CD4-positive, alpha-beta memory T cell (primary cell): ENCODE measurements around the gene RGS18. TPM values are rescaled to one million over a fixed set of nuclear protein-coding genes. Genes with fewer than 3 reads are reported as not detected.

ENCODE experiments used
- CTCF ChIA-PET: fragments of 350-600 bp; sonication (Branson Sonifier 250); formaldehyde crosslinking; loops from one replicate; lab custom pipeline; 2021; ENCODE audit warnings: inconsistent platforms; ENCODE audit not compliant: partially characterized antibody; lab: Charles Lee
- POLR2A ChIA-PET: fragments of 350-600 bp; sonication (Branson Sonifier 250); formaldehyde crosslinking; loops from one replicate; lab custom pipeline; 2021; ENCODE audit not compliant: partially characterized antibody; lab: Charles Lee
- DNase-seq, 5 donors: peaks; one replicate each; pipeline versions ENCODE4 v3.0.0 to v3.0.0-alpha.2; 2020 to 2022; ENCODE audit warnings: mixed read lengths in 1 of 5
- H3K27ac ChIP-seq: one replicate; pipeline ENCODE4 v1.7.0; 2013; ENCODE audit warnings: low read depth, low read length
- H3K27me3 ChIP-seq: 2 replicates; pipeline ENCODE4 v1.7.0; 2013; ENCODE audit warnings: mild to moderate bottlenecking, low read length, moderate library complexity; ENCODE audit not compliant: insufficient read depth
- H3K36me3 ChIP-seq: 2 replicates; pipeline ENCODE4 v1.7.0; 2013; ENCODE audit warnings: mild to moderate bottlenecking, low read length, moderate library complexity; ENCODE audit not compliant: insufficient read depth
- H3K4me1 ChIP-seq: 2 replicates; pipeline ENCODE4 v1.7.0; 2013; ENCODE audit warnings: mild to moderate bottlenecking, low read length, moderate library complexity; ENCODE audit not compliant: insufficient read depth
- H3K4me3 ChIP-seq, 2 donors: one replicate each; pipeline ENCODE4 v1.7.0; 2013; ENCODE audit warnings: low read length in 2 of 2, mild to moderate bottlenecking in 1 of 2
- H3K9me3 ChIP-seq, 2 donors: one replicate each; pipeline ENCODE4 v1.7.0; 2013; ENCODE audit warnings: low read length in 2 of 2, control low read depth in 1 of 2; ENCODE audit not compliant: control insufficient read depth in 1 of 2
- H3K27ac Mint-ChIP-seq, 7 donors: one replicate each; pipeline ENCODE4 v1.8.0; 2020 to 2021; ENCODE audit warnings: mixed read lengths in 7 of 7, mild to moderate bottlenecking in 6 of 7, inconsistent platforms in 3 of 7, moderate library complexity in 3 of 7
- H3K27me3 Mint-ChIP-seq, 2 donors: one replicate each; pipeline ENCODE4 v1.8.0; 2020 to 2021; ENCODE audit warnings: mixed read lengths in 2 of 2
- H3K36me3 Mint-ChIP-seq, 2 donors: one replicate each; pipeline ENCODE4 v1.8.0; 2020 to 2021; ENCODE audit warnings: mixed read lengths in 2 of 2, inconsistent platforms in 1 of 2, mild to moderate bottlenecking in 1 of 2
- H3K4me1 Mint-ChIP-seq, 4 donors: one replicate each; pipeline ENCODE4 v1.8.0; 2020 to 2021; ENCODE audit warnings: mixed read lengths in 4 of 4, mild to moderate bottlenecking in 1 of 4
- H3K4me3 Mint-ChIP-seq, 8 donors: one replicate each; pipeline ENCODE4 v1.8.0; 2020 to 2021; ENCODE audit warnings: mixed read lengths in 8 of 8, mild to moderate bottlenecking in 7 of 8, moderate library complexity in 6 of 8, inconsistent platforms in 3 of 8
- H3K9me3 Mint-ChIP-seq, 8 donors: one replicate each; pipeline ENCODE4 v1.8.0; 2020 to 2021; ENCODE audit warnings: mixed read lengths in 8 of 8, mild to moderate bottlenecking in 5 of 8, inconsistent platforms in 3 of 8, moderate library complexity in 1 of 8
- intact Hi-C: fragments of 100-400 bp; cut with micrococcal nuclease; formaldehyde crosslinking; loops from one replicate; pipeline ENCODE4 v1.15.1; 2023
- polyA plus RNA-seq, 2 donors: library from polyadenylated mRNA; unstranded; fragments of 300-500 nt; fragmentation: Illumina TruSeq; gene quantifications; one replicate each; pipeline ENCODE4 v1.2.3, GENCODE V29; 2021
- total RNA-seq, 2 experiments: library from RNA; stranded (reverse); gene quantifications; one replicate each; pipeline ENCODE4 v1.2.3, GENCODE V29; 2021

The RGS18 gene
- total and polyA plus RNA-seq, 4 experiments from 2014 or later: 1.6 to 2.4 (median 1.7) TPM

DNA sequence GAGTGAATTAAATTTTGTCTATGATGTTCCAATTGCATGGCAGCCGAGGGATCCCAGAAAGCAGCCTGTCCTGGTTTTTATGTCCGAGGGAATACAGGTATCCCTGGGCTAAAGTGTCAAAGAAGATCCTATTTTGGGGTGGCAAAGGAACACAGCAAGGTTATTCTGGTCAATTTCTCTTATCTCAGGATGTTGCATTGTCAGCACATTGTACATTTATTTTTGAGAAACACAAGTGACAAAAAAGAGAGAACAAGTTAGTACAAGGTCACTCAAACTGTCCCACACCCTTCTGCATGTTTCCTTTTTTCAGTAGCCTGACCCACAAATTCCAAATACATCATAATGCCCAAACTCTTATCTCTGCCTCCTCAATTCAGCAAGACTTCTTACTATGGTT lies 17.7 kb downstream of the RGS18 start:
- H3K4me1 ChIP-seq: no peaks in the 10 kb centered on the region
- no peak overlapping the region for H3K4me3 ChIP-seq
- DNase-seq: no peak
- H3K4me1 Mint-ChIP-seq: no peaks in the 10 kb centered on the region
- H3K27me3 Mint-ChIP-seq: no peaks in the 10 kb centered on the region
- peaks cover 0 to 4% (median under 1%) of the 10 kb centered on the region in 8 donors for H3K9me3 Mint-ChIP-seq
- H3K27me3 ChIP-seq: no peaks in the 10 kb centered on the region
- no peaks in the 10 kb centered on the region for H3K36me3 Mint-ChIP-seq
- no peak overlapping the region for H3K27ac ChIP-seq
- intact Hi-C loops: no loop called here
- no peak overlapping the region for H3K4me3 Mint-ChIP-seq
- no peak overlapping the region for H3K27ac Mint-ChIP-seq
- CTCF ChIA-PET: no interaction called here
- no peaks in the 10 kb centered on the region for H3K36me3 ChIP-seq
- no peaks in the 10 kb centered on the region for H3K9me3 ChIP-seq
- POLR2A ChIA-PET: no interaction called here

DNA sequence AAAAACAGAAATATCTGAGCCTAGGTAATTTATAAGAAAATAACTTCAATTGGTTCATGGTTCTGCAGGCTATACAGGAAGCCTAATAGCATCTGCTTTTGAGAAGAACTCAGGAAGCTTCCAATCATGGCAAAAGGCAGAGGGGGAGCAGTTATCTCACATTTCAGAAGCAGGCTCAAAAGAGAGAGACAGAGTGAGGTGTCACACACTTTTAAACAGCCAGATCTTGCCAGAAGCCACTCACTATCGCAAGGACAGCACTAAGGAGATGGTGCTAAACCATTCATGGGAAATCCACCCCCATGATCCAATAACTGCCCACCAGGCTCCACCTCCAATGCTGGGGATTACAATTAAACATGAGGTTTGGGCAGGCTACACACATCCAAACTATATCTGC lies 25.5 kb downstream of the RGS18 start:
- H3K4me1 ChIP-seq: no peaks in the 10 kb centered on the region
- DNase-seq: no peak
- H3K27me3 Mint-ChIP-seq: no peaks in the 10 kb centered on the region
- H3K27me3 ChIP-seq: no peaks in the 10 kb centered on the region
- H3K36me3 Mint-ChIP-seq: no peaks in the 10 kb centered on the region
- H3K27ac ChIP-seq: no peak overlapping the region
- no peaks in the 10 kb centered on the region for H3K4me1 Mint-ChIP-seq
- intact Hi-C loops: no loop called here
- H3K36me3 ChIP-seq: no peaks in the 10 kb centered on the region
- no peaks in the 10 kb centered on the region for H3K9me3 ChIP-seq
- no peak overlapping the region for H3K4me3 Mint-ChIP-seq
- CTCF ChIA-PET: no interaction called here
- no peak overlapping the region for H3K27ac Mint-ChIP-seq
- no peak overlapping the region for H3K4me3 ChIP-seq
- POLR2A ChIA-PET: no interaction called here
- H3K9me3 Mint-ChIP-seq: no peaks in the 10 kb centered on the region

DNA sequence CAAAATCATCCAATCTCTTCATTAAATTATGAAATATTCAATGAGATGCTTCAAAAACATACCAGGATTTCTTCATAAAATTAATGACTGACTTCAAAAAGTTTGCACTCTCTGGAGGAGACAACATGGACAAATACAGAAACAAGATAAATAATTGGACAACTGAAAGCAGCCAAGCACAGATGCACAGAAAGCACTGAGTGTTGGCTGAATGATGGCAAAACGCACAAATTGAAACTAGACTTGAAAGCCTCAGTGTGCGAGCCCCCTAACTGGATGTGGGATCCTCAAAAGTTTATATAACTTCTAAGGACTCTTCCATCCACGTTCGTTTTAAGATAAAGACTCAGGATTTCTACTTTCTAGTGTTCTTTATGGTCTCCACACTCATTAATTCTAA lies 27.9 kb downstream of the RGS18 start:
- no peaks in the 10 kb centered on the region for H3K36me3 Mint-ChIP-seq
- CTCF ChIA-PET: no interaction called here
- intact Hi-C loops: no loop called here

DNA sequence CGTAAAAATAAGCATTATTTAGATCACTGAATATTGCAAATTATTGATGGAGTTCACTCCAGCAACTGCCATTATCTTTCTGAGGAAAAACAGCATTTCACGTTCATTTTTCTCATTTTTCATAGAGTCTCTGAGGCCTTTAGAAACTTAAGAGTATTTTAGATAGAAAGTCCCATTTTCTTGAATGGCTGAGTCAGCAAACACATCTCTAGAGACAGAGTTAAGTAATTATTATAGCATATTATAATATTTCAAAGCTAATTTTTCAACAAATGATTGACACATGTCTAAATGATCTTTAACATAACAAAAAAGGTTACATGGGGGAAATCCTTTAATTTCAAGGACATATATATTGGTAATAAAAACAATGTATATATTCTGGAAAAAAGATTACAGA lies 31.8 kb downstream of the RGS18 start:
- Mint-ChIP-seq H3K4me3 (no peak overlapping the region), H3K9me3 (no peaks in the 10 kb centered on the region), H3K27me3 (no peaks in the 10 kb centered on the region), H3K4me1 (no peaks in the 10 kb centered on the region), H3K36me3 (no peaks in the 10 kb centered on the region), H3K27ac (no peak overlapping the region)
- H3K4me1 ChIP-seq: no peaks in the 10 kb centered on the region
- H3K36me3 ChIP-seq: no peaks in the 10 kb centered on the region
- H3K27me3 ChIP-seq: no peaks in the 10 kb centered on the region
- POLR2A ChIA-PET: no interaction called here
- intact Hi-C loops: no loop called here
- CTCF ChIA-PET: no interaction called here
- H3K4me3 ChIP-seq: no peak overlapping the region
- no peak for DNase-seq
- no peak overlapping the region for H3K27ac ChIP-seq
- no peaks in the 10 kb centered on the region for H3K9me3 ChIP-seq

More for the DNA sequence above, 27.9 kb downstream of the RGS18 start:
- no peaks in the 10 kb centered on the region for H3K4me1 ChIP-seq
- H3K27me3 ChIP-seq: no peaks in the 10 kb centered on the region
- no peak overlapping the region for H3K4me3 ChIP-seq
- no peaks in the 10 kb centered on the region for H3K36me3 ChIP-seq
- no peak for DNase-seq
- Mint-ChIP-seq H3K4me1 (no peaks in the 10 kb centered on the region), H3K9me3 (no peaks in the 10 kb centered on the region), H3K27me3 (no peaks in the 10 kb centered on the region), H3K27ac (no peak overlapping the region), H3K4me3 (no peak overlapping the region)
- H3K27ac ChIP-seq: no peak overlapping the region
- POLR2A ChIA-PET: no interaction called here
- no peaks in the 10 kb centered on the region for H3K9me3 ChIP-seq

DNA sequence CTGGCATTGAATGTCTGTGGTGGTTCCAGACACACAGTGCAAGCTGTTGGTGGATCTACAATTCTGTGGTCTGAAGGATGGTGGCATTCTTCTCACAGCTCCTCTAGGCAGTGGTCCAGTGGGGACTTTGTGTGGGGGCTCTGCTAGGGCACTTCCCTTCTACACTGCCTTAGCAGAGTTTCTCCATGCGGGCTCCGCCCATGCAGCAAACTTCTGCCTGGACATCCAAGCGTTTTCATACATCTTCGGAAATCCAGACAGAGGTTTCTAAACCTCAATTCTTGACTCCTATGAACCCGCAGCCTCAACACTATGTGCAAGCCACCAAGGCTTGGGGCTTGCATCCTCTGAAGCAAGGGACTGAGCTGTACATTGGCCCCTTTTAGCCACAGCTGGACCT lies 43.0 kb downstream of the RGS18 start:
- H3K27ac ChIP-seq: no peak overlapping the region
- ChIA-PET POLR2A (no interaction called here), CTCF (no interaction called here)
- no peak for DNase-seq
- H3K4me1 ChIP-seq: no peaks in the 10 kb centered on the region
- no peaks in the 10 kb centered on the region for H3K36me3 ChIP-seq
- Mint-ChIP-seq H3K4me3 (no peak overlapping the region), H3K27me3 (no peaks in the 10 kb centered on the region), H3K36me3 (peaks cover 0 to 3% of the 10 kb centered on the region in 2 donors), H3K4me1 (no peaks in the 10 kb centered on the region), H3K27ac (no peak overlapping the region), H3K9me3 (peaks cover 7 to 22% (median 13%) of the 10 kb centered on the region in 8 donors)
- intact Hi-C loops: no loop called here
- H3K4me3 ChIP-seq: no peak overlapping the region
- no peaks in the 10 kb centered on the region for H3K9me3 ChIP-seq
- no peaks in the 10 kb centered on the region for H3K27me3 ChIP-seq

DNA sequence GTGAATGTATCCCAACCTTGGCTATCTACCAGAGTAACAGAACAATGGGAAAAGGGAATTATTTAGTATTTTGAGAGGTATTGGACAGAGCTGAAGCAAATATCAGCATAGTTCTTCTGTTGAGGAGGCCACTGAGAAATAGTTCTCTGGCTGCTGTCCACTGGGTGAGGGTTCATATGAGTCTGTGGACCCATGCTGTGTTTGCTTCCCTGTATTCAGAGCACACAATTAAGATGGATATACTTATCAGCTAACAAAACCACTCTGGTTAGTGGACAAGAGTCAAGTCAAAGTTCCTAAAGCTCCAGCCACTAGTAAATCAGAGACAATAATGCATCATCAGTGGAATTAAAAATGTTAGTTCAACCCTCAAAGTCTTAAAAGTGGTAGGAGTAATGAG lies 66.1 kb downstream of the RGS18 start:
- Mint-ChIP-seq H3K27me3 (no peaks in the 10 kb centered on the region), H3K27ac (no peak overlapping the region), H3K9me3 (peaks cover 0 to 7% (median 0%) of the 10 kb centered on the region in 8 donors), H3K4me1 (no peaks in the 10 kb centered on the region), H3K36me3 (no peaks in the 10 kb centered on the region), H3K4me3 (no peak overlapping the region)
- Histone ChIP-seq H3K4me1 (no peaks in the 10 kb centered on the region), H3K36me3 (no peaks in the 10 kb centered on the region), H3K27ac (no peak overlapping the region), H3K9me3 (no peaks in the 10 kb centered on the region), H3K27me3 (no peaks in the 10 kb centered on the region), H3K4me3 (no peak overlapping the region)
- ChIA-PET POLR2A (no interaction called here), CTCF (no interaction called here)
- intact Hi-C loops: no loop called here
- no peak for DNase-seq

DNA sequence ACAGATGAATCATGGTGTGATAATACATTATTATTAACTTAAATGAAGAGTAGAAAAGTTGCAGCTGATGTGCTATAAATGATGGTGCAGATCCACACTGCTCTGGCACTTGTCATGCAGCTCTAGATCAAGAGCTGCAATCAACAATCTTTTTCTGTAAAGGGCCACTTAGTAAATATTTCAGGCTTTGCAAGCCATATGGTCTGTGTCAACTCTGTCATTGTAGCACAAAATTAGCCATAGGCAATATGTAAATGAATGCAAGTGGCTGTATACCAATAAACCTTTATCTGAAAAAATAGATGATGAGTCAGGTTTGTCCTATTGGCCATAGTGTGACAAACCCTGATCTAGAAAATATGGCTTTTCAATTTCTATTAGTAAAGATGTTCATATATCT lies 66.6 kb downstream of the RGS18 start:
- no peaks in the 10 kb centered on the region for H3K27me3 ChIP-seq
- no peaks in the 10 kb centered on the region for H3K4me1 Mint-ChIP-seq
- ChIA-PET POLR2A (no interaction called here), CTCF (no interaction called here)
- no peaks in the 10 kb centered on the region for H3K36me3 Mint-ChIP-seq
- peaks cover 0 to 7% (median 0%) of the 10 kb centered on the region in 8 donors for H3K9me3 Mint-ChIP-seq
- no peaks in the 10 kb centered on the region for H3K36me3 ChIP-seq
- no peak overlapping the region for H3K4me3 Mint-ChIP-seq
- intact Hi-C loops: no loop called here
- no peak overlapping the region for H3K27ac ChIP-seq
- H3K27me3 Mint-ChIP-seq: no peaks in the 10 kb centered on the region
- no peaks in the 10 kb centered on the region for H3K9me3 ChIP-seq
- H3K4me1 ChIP-seq: no peaks in the 10 kb centered on the region
- no peak overlapping the region for H3K4me3 ChIP-seq
- H3K27ac Mint-ChIP-seq: no peak overlapping the region
- no peak for DNase-seq

DNA sequence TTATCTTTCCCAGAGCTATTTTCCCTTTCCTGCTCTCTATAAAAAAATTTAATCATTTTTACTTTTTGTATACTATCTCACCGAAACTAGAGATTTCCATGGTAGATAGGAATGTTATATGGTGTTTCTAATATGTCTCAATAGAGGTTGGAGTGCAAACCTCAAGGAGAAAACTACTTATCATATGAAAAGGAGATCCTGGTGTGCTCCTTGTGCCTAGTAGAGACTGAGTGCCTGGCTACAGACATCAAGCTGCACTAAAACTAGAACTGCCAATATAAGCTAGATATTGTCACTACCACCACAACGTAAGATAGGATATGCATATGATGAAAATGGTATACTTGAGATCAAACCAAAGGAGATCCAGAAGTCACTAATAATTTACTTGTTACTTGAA lies 67.0 kb downstream of the RGS18 start:
- no peak overlapping the region for H3K4me3 Mint-ChIP-seq
- H3K4me3 ChIP-seq: no peak overlapping the region
- H3K27ac ChIP-seq: no peak overlapping the region
- H3K4me1 Mint-ChIP-seq: no peaks in the 10 kb centered on the region
- no peaks in the 10 kb centered on the region for H3K4me1 ChIP-seq
- no peaks in the 10 kb centered on the region for H3K9me3 ChIP-seq
- CTCF ChIA-PET: no interaction called here
- no peaks in the 10 kb centered on the region for H3K27me3 ChIP-seq
- H3K36me3 ChIP-seq: no peaks in the 10 kb centered on the region
- POLR2A ChIA-PET: no interaction called here
- peaks cover 0 to 7% (median 0%) of the 10 kb centered on the region in 8 donors for H3K9me3 Mint-ChIP-seq
- DNase-seq: no peak
- H3K27ac Mint-ChIP-seq: no peak overlapping the region
- no peaks in the 10 kb centered on the region for H3K36me3 Mint-ChIP-seq
- intact Hi-C loops: no loop called here
- no peaks in the 10 kb centered on the region for H3K27me3 Mint-ChIP-seq
